ENCODE measurements around the gene OR4A47.
"Not testable (repeated sequence)": the region's sequence is repeated elsewhere in the genome, so short reads cannot be mapped to it uniquely, and the experiment has no call there.

OR4A47 gene

GRCh38 chr11:48488493-48488892, at the start of gene OR4A47:
Gene OR4A47, plus strand, starts transcription at chr11:48488793. Its CDS starts 0 bp downstream, at chr11:48488793.
- not testable (repeated sequence) for DNase-seq (ENCODE audit: low read depth in 3 of 3, low spot score in 1 of 3)

- DNase-seq (ENCODE audit: low read depth in 3 of 3, low spot score in 1 of 3) = not testable (repeated sequence)
Observed at GRCh38 chr11:48455909-48456308, 32.7 kb upstream of the OR4A47 start.

- not testable (repeated sequence) for DNase-seq (ENCODE audit: low read depth in 3 of 3, low spot score in 1 of 3)
Observed at GRCh38 chr11:48473966-48474365, 14.6 kb upstream of the OR4A47 start.

- DNase-seq (ENCODE audit: low read depth in 3 of 3, low spot score in 1 of 3) = not testable (repeated sequence)
Observed at GRCh38 chr11:48474703-48475102, 13.9 kb upstream of the OR4A47 start.

GRCh38 chr11:48506169-48506568, 17.6 kb downstream of the OR4A47 start:
- DNase-seq (ENCODE audit: low read depth in 3 of 3, low spot score in 1 of 3) = not testable (repeated sequence)

GRCh38 chr11:48538991-48539390, 50.4 kb downstream of the OR4A47 start:
- DNase-seq (ENCODE audit: low read depth in 3 of 3, low spot score in 1 of 3) = no peak
